Right forelimb (tissue), 1 donor: Measurements from ENCODE around the gene ERAP2.
"Not testable (repeated sequence)": the region's sequence is repeated elsewhere in the genome, so short reads cannot be mapped to it uniquely, and the experiment has no call there.

ENCODE experiments used
- DNase-seq: peaks from one replicate; pipeline ENCODE4 v3.0.0-alpha.2; 2018

The ERAP2 gene, protein sequence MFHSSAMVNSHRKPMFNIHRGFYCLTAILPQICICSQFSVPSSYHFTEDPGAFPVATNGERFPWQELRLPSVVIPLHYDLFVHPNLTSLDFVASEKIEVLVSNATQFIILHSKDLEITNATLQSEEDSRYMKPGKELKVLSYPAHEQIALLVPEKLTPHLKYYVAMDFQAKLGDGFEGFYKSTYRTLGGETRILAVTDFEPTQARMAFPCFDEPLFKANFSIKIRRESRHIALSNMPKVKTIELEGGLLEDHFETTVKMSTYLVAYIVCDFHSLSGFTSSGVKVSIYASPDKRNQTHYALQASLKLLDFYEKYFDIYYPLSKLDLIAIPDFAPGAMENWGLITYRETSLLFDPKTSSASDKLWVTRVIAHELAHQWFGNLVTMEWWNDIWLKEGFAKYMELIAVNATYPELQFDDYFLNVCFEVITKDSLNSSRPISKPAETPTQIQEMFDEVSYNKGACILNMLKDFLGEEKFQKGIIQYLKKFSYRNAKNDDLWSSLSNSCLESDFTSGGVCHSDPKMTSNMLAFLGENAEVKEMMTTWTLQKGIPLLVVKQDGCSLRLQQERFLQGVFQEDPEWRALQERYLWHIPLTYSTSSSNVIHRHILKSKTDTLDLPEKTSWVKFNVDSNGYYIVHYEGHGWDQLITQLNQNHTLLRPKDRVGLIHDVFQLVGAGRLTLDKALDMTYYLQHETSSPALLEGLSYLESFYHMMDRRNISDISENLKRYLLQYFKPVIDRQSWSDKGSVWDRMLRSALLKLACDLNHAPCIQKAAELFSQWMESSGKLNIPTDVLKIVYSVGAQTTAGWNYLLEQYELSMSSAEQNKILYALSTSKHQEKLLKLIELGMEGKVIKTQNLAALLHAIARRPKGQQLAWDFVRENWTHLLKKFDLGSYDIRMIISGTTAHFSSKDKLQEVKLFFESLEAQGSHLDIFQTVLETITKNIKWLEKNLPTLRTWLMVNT

DNA sequence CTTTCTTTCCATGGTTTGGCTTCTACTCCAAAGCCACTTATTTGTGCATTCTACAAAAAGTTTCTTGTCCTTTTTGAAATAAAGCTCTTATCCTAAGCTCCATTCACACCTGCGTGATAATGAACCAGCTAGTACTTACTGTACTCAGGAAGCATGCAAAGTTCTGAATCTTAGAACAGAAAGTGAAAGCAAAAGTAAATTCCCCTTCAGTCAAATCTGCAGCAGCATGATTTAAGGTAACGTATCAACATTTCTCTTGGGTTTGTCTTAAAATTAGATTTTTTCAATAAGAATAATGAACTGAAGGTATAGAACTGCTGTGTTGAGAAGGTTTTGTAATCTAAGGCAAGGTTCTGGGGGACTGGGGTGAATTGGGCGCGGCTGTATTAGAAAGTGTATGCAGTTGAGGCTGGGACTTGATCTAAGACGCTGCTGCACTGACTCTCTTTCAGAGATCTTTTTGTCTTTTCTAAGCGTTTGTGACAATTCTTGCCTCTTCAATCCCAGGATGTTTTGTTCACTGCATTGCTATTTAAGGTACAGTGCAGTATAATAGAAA, at the start of gene ERAP2:
ERAP2 (plus strand) TSS at position 209 of the 559 bp plus-strand sequence. CDS start 3,186 bp downstream, outside the sequence.
- DNase-seq = peak; percentile 53

- no peak for DNase-seq
Measured at GRCh38 chr5:96829297-96829696, 47.0 kb upstream of the ERAP2 start.

- DNase-seq = no peak
Measured at GRCh38 chr5:96834016-96834415, 42.3 kb upstream of the ERAP2 start.

DNA sequence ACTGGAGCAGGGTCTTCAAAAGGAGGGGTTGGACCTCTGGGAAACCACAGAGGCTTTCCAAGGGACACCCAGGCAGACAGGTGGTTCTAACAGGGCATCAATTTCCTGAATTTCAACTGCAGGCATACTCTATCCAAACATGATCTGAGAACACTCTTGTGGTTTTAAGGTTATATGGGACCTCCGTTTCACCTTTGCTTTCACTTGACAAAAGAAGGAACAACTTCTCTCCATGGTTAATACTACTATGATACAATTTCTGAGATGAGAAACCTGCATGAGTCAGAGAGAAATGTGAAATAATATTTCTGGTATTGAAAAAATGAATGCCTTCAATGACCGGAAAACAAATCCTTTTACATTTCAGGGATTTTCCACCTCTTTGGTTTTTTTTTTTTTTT, 40.5 kb upstream of the ERAP2 start:
- no peak for DNase-seq

DNA sequence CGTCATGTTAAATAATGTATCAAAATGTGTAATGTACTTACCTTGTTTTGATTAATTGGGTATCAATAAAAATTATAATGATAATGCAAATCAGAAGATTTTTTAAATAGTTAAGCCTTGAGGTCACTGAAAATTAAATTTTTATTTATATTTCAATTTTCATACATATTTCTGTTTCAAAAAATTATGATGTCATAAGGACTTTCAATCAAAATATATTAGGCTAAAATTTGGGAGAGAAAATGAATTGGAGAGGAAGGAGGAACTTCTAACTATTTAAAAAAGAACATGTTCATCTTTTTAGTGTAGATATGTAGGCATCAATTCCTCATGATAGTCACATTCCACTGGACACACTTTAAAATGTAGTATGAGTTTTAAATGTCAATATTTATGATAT, 39.5 kb upstream of the ERAP2 start:
- no peak for DNase-seq

- no peak for DNase-seq
Measured at GRCh38 chr5:96837303-96837702, 39.0 kb upstream of the ERAP2 start.

DNA sequence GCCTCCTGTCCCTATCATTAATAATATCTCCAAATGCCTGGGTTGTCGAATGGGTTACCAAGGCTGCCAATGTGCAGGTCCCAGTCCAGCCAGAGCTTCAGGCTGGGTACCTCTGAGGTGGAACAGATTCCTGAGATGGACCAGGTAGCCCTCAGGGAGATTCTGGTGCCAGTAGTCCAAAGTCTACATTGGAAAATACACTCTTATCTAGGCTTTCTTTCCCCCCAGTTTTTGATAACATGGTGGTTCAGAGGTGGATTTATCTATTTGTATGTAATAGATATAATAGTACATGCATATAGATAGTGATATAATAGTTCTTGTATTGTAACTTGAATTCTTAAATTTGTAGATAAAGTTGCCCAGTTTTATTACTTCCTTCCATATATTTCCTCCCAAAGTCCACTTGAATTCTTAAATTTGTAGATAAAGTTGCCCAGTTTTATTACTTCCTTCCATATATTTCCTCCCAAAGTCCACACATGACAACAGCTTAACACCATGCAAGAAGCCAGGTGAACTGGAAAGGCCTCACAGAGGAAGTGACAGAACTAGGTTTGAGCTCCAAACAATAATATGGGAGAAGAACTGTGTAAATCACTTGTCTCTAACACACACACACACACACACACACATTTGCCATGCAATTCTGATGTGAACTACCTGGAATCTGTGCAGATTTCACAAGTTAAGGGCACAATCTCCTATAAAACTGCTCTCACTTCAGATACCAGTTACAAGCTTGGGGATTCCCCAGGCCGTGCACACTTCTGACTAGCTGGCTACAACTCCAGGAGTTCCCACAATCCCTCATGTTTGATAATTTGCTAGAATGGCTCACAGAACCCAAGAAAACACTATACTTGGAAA, 37.9 kb upstream of the ERAP2 start:
- DNase-seq = no peak

DNA sequence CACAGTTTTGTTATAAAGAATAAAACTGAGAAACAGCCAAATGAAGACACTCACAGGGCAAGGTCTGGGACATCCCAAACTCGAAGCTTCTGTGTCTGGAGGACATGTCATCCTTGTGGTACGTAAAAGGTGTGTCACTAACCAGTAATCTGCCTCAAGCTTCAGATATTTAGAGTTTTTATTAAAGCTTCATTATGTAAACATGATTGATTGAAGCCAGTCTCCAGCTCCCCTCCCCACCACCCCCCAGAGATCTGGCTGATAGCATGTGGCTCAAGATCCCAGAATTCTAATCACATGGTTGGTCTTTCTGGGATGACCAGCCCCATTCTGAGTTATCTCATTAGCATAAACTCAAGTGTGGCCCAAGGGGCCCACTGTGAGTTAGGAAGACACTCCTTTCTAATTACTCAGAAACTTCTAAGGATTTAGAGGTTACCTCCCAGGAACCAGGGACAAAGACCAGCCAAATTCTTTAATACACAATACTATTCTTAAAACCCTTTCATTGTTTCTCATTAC, 37.2 kb upstream of the ERAP2 start:
- no peak for DNase-seq

GRCh38 chr5:96841931-96842330, 34.4 kb upstream of the ERAP2 start:
- DNase-seq = not testable (repeated sequence)

DNA sequence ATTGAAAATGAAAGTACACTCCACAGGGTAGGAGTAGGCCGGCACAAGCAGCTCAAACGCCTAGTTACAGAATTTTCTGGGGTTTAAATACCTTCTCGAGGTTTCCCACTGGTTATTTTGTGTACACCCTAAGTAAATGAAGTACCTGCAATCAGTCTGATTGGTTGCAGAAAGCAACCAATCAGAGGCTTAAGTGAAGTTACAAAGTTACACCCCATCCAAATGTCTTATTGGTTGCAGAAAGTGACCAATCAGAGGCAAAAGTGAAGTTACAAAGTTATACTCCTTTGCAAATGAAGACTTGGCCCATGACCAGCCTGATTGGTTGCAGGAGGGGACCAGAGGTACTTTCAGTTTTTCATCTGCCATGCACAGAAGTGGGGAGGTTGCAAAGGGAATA, 33.2 kb upstream of the ERAP2 start:
- DNase-seq = no peak

DNA sequence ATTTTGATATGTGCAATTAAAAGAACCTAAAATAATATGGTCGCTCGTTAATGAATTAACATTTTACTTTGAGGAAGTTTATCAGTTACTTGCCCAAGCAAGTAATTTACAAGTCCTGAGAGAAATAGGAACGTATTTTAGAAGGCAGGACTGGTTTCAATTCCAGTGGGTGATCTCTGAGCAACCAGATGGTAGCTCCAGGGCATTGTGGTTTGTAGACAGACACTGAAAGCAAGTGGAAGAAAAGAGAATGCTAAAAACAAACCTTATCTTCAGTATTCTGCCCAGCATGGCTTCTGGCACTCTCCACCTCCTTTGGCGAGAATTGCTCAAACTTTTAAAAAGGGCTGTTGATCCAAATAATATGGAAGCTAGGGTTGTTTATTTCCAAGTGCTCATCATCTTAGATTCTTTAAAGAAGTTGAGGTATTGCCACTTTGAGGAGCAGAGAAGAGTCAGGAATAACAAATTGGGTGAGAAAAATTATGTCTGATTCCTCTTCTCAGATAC, 31.8 kb upstream of the ERAP2 start:
- DNase-seq = no peak

DNA sequence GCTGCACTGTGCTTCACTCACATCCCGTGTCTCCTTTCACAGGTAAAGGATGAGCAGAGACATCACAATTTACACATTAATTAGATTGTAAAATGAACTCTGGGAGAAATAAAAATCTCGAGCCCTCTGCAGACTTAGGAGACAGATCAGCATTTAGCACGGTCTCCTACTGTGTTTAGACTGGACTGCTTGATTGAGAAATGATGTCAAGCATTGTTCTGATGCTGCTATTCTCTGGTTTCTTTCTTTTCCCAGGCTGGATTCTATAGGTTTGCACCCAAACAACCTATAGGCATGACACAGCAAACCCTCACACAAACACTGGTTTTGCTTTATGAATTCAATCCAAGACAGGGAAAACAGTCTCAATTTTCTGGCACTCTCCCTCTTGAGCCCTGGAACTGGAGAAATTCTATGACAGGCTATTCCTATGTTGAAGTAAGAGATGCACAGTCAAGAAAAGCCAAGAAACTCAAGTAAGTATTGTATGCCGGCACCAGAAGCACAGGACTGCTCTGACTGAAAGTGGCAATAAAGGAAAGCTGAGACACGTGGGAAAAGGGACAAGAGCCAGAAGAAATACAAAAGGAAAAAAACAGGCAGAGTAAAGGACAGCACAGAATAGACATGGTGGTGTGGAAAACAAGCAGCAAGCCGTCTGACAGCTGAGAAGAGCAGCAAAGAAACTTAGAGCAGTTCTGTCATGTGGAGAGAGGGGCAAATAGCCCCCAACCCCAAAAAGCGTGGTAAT, 24.8 kb upstream of the ERAP2 start:
- DNase-seq = no peak

GRCh38 chr5:96852759-96853158, 23.5 kb upstream of the ERAP2 start:
- DNase-seq = no peak

DNA sequence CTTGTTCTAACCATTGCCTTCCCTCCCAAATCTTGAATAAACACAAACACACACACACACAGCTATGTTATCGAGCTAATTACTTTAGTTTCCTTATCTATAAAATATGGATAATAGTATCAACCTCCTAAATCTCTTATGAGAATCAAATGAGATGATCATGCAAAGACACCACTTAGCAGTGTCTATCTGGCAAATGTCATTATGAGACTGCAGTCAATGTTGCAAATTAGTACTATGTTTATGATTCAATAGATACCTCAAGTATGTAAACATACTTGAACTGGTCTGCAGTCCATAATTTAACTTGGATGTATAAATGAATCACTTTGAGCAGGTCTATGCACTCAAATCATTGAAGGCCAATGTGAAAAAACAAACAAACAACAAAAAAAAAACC, 22.2 kb upstream of the ERAP2 start:
- DNase-seq = no peak

DNA sequence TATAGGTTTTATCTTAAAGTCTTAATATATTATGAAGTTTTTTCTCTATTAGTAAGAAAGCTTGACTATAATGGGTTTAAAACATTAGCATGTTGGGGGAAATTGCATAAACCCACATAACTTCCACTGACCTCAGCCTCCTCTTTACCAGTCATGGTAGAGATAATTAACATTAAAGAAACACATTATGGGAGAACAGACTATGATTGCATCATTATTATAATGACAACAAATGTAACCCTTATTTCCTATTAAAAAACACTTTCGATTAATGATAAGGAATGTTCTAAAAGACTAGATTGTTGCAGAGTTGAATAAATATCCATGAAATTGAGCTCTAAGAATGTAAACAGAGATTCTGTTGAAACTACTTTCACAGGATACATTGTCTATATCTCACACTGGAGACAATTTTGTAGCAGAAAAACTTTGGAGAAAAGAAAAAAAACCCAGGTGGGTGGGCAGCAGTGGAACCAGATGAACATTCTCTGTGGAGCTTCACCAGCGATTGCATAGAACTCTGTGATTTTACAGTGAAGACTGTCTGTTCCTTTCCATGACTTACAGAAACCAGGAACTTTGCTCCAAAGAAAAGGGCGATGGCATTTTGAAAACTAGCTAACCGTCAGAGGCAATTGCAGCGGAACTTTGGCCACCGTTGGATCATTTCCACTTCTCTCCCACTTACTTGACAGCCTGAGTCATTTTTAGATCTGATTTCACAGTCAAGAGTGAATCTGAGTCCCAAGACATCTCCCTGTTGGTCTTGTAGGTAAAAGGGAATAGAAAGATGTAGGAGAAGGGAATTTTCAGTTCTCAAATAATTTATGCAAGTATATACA, 21.0 kb upstream of the ERAP2 start:
- no peak for DNase-seq

- no peak for DNase-seq
Measured at GRCh38 chr5:96856371-96856770, 19.9 kb upstream of the ERAP2 start.

DNA sequence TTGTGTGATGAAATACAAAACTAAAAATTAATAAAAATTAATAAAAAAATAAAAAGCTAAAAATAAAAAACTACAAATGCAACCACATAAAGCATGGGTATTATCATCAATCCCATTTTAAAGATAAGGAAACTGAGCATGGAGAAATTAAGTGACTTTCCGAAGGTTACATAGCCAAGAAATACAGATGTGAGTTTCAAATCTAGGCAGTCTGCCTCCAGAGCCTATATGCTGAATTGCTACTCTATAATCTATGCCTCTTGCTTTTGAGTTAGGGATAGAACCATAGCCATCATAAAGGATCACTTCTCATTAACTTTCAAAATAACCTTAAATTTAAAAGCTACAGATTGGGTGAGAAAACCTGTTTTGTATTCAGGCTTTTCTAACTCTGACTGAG, 18.8 kb upstream of the ERAP2 start:
- DNase-seq = no peak

DNA sequence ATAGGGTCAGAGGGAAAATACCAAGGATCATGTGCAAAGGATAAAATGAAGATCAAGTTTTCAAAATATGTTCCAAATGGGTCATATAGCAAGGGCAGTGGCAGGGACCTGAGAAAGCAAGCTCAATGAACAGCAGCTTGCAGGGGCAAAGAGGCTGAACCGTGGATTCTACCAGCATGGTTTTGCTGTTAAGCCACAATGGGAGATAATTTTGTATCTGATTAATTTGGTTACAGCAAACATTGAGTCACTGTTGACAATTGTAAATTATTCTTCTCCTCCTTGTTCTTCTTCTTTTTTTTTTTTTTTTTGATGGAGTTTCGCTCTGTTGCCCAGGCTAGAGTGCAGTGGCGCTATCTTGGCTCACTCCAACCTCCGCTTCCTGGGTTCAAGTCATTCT, 18.4 kb upstream of the ERAP2 start:
- DNase-seq = no peak

DNA sequence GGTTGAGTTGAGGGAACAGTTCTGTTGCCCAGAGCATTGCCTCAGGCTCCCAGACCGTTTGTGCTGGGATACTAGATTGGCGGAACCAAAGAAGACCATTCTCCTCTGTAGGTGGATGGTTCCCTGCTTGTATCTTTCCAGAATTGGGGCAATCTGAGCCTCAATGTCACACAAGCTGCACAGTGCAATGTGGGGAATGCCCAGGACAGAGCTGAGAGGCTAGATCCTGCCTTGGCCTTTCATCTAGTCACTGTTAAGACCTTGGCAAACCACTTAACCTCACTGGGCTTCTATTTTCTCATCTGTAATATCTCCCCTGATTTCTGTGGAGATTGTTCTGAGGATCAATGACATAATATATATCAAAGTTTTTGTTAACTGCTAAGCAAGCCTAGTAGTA, 16.9 kb upstream of the ERAP2 start:
- DNase-seq = no peak

DNA sequence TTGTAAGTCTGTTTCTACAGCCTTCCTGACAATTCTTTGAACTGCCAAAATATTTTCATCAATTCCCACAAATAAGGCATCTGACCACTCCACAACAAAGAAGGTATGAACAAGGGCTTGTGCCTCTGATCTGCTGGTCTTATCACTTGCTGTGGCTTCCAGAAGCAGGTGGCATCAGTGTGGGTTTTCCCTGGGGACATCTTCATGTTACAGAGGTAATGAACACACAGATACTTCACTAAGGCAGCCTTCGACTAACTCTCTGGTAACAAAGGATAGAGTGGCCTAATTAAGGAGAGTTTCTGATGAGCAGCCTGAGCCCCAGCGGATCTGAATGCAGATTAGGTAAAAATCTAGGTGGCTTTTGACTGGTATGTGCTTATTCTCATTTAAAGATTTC, 15.2 kb upstream of the ERAP2 start:
- no peak for DNase-seq
